Measurements from ENCODE around the gene SS18L1.

The SS18L1 gene

DNA sequence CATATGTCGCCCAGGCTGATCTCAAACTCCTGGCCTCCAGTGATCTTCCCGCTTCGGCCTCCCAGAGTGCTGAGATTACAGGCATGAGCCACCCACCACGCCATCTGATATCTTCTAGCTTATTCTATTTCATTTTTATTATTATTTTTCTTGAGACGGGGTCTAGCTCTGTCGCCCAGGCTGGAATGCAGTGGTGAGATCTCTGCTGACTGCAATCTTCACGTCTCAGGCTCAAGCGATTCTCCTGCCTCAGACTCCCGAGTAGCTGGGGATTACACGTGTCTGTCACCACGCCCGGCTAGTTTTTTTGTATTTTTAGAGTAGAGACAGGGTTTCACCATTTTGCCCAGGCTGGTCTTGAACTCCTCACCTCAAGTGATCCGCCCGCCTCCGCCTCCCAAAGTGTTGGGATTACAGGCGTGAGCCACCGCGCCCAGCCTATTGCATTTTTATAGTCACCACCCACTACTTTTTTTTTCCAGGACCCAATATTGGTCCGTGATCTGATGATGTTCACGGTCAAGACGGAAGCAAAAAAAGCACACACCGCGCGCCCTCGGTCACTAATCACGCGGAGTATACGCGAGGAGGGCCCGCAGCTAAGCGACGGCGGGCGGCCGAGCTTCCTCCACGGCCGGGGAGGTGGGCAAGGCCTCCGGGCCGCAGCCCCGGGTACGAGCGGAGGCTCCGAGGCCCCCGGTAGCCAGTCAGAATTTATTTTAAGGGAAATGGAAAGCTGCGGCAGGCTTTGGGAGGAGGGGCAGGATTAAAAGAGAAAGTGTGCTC is 22.4 kb upstream of the SS18L1 start:
- DNase-seq = no peak

DNA sequence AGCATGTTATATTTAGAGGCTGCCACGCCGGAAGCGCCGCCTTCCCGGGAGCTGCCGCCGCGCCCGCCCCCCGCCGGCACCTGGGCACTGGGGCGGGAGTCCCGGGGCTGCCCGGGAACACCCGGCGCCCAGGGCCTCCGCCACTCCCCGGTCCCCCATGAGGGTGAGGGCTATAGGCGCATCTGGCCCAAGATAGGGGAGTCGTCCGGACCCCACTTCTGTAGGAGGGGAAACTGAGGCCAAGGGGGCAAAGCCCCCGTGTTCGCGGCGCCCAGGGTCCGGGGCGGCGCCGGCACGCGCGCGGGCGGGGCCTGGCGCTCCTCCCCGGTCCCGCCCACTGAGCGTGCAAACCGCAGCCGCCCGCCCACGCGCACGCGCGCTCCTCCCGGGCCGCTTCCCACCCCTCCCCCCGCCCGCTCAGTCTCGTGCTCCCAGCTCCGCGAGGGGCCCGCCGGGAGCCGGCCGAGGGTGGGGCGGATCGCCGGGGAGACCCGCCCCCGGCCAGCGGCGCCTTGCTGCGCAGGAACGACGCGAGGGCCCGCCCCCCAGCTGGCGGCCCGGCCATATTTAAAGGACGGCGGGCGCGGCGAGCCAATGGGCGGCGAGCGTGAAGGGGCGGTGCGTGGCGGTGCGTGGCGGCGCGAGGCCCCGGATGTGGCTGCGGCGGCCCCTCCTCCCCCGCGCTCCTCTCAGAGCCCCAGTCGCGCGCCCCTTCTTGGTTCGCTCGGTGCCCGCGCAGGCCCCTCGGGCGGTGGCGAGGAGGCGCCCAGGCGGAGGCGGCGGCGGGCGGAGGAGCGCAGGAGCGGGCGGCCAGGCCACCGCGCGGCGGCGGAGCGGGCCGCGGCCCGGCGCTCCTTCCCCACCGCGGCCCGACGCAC is 21.6 kb upstream of the SS18L1 start, which contains the start of gene LSM14B:
Gene LSM14B (plus strand): TSS at position 700 of the 878 bp plus-strand sequence. CDS start 192 bp downstream, outside the sequence.
- peak; percentile 97 for DNase-seq

DNA sequence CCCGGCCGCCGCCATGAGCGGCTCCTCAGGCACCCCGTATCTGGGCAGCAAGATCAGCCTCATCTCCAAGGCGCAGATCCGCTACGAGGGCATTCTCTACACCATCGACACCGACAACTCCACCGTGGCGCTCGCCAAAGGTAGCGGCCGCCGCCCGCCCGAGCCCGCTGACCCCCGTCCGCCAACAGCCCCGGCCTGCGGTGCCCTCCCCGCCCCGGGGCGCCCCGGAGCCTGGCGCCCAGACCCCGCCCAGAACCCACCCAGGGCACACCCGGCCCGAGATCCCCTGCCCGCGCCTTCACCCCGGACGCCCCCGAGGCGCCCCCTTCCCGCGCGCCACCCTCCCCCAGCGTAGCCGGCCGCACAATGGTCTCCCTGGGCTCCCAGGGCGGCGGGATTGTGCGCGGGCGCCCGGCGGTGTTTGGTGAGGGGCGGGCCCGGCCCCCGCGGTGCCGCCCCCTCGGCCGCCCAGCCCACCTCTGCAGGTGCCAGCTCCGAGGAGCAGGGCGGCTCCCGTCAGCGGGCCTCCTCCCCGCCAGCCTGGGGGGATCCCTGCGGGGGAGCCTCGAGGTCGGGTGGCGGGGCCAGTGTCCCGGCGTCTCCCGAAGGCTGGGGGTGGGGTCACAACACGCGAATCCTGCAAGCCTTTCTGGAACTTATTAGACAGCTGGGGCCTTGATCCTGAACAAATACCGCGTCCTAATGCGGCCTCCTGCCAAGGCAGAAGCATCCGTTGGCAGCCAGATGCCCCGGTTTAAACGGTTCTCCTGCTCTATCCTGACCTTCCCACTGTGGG is 20.7 kb upstream of the SS18L1 start:
- DNase-seq = peak; percentile 56

GRCh38 chr20:62123450-62124118 is 20.0 kb upstream of the SS18L1 start:
- DNase-seq = no peak

GRCh38 chr20:62126141-62126540 is 17.4 kb upstream of the SS18L1 start:
- DNase-seq = no peak

GRCh38 chr20:62127799-62128198 is 15.8 kb upstream of the SS18L1 start:
- no peak for DNase-seq

GRCh38 chr20:62128502-62128901 is 15.1 kb upstream of the SS18L1 start:
- no peak for DNase-seq

GRCh38 chr20:62129731-62130531 is 13.6 kb upstream of the SS18L1 start:
- DNase-seq = no peak

DNA sequence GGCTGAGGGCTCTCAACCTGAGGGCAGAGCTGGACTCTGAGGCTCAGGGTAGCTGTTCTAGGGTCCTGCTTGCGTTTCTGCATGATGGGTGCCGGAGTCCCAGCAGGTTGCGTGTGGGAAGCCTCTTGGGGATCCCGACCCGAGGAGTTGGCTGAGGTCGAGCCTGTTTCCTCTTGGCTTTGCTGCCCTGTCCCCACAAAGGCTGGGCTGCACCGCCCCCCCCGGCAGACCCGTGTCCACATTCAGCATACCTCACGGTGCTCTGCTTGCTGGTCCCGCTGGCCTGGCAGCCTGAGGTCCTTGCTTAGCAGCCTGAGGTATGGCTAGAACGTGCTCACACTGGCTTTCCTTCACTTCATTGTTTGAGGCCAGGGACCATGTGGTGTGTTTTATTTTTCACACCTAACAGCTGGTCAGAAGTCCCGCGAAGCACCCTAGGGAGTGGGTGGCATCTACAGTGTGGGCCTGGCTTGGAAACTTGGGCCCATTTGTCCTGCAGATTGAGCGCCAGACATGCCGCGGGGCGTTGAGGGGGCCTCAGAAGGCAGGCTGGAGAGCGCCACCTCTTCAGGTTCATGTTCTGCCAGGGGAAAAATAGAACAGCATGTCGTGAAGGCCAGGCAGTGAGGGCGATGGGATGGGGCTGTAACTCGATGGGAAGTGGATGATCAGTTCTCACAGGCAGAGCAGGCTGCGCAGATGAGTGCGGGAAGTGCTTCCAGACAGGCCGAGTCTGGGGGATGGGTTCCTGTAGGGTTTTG is 11.8 kb upstream of the SS18L1 start:
- DNase-seq = no peak

DNA sequence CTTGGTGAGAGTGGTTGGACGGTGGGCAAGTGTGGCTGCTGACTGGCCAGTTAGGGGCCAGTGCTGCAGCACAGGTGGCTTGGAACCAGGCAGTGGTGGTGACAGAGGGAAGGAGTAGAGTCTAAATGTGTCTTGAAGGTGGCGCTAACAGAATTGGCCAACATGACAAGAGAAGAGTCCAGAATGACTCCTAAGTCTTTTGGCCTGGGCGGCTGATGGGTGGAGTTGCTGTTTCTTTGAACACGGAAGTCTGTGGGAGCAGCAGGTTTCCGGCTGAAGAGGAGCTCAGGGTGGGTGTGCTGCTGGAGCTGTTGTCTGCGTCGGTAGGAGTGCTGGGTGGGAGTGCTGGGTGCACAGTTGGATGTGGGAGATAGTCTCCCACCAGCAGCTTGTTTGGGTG is 11.1 kb upstream of the SS18L1 start:
- no peak for DNase-seq

GRCh38 chr20:62133051-62133845 is 10.3 kb upstream of the SS18L1 start:
- DNase-seq = no peak

DNA sequence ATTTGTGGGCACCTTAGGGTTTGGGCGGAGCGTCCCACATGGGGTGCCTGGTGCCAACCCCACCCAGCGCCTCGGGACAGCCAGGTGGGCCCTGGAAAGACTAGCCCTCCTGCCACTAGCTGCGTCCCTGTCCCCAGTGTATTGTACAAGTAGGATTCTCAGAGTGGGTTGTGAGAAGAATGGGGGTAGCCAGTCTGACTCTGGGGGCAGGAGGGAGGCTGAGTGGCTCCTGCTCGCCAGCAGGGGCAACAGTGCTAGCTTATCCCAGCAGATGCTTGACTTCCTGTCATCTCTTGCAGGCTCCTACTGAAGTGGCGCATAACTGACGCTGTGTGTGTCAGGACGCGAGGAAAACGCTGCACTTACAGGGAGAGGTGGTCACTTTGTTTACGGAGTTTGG is 9.7 kb upstream of the SS18L1 start:
- no peak for DNase-seq

GRCh38 chr20:62134735-62135231 is 8.8 kb upstream of the SS18L1 start:
- DNase-seq = no peak

GRCh38 chr20:62135573-62136266 is 7.8 kb upstream of the SS18L1 start:
- DNase-seq = no peak

DNA sequence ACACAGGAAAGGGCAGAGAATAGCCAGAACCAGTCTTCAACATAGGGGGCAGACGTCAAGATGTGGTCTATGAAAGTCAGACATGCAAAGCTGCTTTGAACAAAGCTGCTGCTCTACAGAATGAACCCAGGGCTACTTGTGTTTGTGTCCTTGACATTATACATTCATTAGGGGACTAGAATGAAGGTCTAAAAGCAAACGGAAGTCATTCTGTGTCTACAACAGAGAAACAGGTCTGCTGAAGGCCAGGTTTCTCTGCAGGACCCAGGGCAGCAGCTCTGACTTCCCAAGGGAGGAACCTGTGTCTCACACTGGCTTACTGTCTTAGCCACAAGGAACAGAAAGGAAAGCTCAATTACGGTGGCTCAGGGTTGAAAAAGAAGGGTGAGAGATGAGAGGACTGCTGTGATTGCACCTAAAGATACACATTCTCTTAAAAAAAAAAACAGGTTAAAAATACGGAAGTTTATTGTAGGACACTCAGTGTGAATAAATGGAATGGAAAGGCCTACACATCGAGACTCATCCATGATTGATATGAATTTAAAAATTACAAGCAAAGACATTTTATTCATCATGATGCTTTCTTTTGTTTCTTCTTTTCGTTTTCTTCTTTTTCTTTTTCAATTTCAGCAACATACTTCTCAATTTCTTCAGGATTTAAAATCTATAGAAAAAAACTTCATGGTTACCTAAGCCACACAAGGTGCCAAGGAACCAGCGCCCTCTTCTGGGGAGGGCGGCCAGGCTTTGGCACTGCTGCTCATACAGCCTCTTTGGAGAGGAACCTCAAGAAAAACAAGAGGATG is 7.1 kb upstream of the SS18L1 start:
- DNase-seq = peak; percentile 74

DNA sequence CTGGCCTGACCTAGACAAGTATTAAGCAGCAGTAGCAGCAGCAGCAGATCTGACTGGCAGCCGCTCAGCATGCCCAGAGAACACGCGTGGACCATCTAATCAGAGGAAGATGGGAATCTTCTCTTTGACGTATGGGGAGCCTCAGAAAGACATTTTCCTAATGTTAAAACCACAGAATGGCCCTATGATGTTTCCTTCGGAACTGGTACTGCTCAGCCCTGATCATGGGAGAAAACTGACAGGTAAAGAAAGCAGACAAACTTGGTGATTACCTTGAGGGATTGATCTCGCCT is 6.5 kb upstream of the SS18L1 start:
- no peak for DNase-seq

- DNase-seq = no peak
Measured at GRCh38 chr20:62137478-62138203, 5.9 kb upstream of the SS18L1 start.

- DNase-seq = no peak
Measured at GRCh38 chr20:62138204-62138543, 5.4 kb upstream of the SS18L1 start.

All from activated CD8-positive, alpha-beta memory T cell treated with anti-CD3 and anti-CD28 coated beads, Interleukin-2, amount 50 U/mL, for 4 hours (primary cell).